GM12892 (cell line): ENCODE measurements around the gene HCK.

Experiments used
- DNase-seq: peaks from one replicate; pipeline ENCODE4 v3.0.0; 2011; ENCODE audit not compliant: insufficient read length
- FAIRE-seq: peaks from 2 replicates; lab custom pipeline; 2011; peaks lifted over from hg19 to GRCh38; lab: Jason Lieb, UNC
- POLR2A ChIP-seq: IDR thresholded peaks from 2 replicates; pipeline ENCODE4 v1.6.1; 2011; ENCODE audit warnings: low read depth, low read length, control low read depth
- POLR2AphosphoS5 ChIP-seq: IDR thresholded peaks from 2 replicates; pipeline ENCODE4 v1.6.1; 2011; ENCODE audit warnings: low read depth, low read length, control low read depth
- TAF1 ChIP-seq: IDR thresholded peaks from 2 replicates; pipeline ENCODE4 v1.6.1; 2011; ENCODE audit warnings: low read depth, mild to moderate bottlenecking, control low read depth, low read length, borderline replicate concordance

The HCK gene

DNA sequence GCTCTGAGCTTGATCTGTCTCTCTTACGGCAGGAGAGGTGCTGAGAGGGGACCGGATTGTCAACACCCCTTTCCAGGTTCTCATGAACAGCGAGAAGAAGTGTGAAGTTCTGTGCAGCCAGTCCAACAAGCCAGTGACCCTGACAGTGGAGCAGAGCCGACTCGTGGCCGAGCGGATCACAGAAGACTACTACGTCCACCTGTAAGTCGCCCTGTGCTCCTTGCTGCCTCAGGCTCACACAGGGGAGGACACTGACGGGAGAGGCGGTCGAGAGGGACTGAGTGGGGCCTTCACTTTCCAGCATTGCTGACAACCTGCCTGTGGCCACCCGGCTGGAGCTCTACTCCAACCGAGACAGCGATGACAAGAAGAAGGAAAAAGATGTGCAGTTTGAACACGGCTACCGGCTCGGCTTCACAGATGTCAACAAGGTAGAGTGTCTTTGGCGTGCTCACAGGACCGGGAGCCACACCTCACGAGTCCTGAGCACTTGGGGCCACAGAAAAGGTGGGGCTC, 89.5 kb downstream of the HCK start:
- no peak for DNase-seq
- no peak for TF ChIP-seq POLR2A
- FAIRE-seq: no peak

DNA sequence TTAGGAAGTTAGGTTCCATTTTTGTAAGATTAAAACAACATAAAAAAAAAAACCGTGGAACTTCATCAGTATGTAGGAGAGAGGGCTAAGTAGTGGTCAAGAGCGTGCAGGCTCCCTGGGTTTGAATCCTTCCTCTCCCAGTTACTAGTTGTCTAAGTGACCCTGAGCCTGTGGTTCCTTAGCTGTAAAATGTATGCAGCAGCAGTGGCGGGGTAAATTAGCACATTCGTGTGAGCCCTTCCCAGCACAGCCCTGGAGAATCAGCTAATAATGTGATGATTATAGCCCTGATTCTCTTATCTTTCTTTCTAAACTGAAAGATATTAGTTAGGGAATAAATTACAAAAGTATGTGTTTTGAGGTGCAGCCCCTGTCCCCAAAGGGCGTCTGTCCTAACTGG, 90.0 kb downstream of the HCK start:
- DNase-seq (no peak), FAIRE-seq (no peak)
- no peak for TF ChIP-seq POLR2A
- no peak for TF ChIP-seq POLR2AphosphoS5
- no peak for TF ChIP-seq TAF1

DNA sequence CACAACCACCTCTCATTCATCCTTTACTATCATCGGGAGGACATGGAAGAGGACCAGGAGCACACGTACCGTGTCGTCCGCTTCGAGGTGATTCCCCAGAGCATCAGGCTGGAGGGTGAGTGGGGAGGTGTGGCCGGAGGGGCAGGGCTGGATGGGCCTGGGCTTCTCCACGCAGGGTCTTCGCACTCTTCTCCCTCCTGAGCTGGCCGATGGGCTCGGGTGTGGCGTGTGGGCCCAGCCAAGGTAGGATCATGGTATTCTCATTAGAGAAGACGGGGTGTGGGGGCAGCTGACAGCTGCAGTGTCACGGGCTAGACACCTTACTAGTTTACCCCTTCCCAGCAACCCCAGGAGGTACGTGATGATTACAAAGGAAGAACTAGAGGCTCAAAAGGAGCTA, 90.9 kb downstream of the HCK start:
- FAIRE-seq: no peak
- TF ChIP-seq POLR2AphosphoS5: no peak
- no peak for TF ChIP-seq POLR2A
- no peak for TF ChIP-seq TAF1
- no peak for DNase-seq

DNA sequence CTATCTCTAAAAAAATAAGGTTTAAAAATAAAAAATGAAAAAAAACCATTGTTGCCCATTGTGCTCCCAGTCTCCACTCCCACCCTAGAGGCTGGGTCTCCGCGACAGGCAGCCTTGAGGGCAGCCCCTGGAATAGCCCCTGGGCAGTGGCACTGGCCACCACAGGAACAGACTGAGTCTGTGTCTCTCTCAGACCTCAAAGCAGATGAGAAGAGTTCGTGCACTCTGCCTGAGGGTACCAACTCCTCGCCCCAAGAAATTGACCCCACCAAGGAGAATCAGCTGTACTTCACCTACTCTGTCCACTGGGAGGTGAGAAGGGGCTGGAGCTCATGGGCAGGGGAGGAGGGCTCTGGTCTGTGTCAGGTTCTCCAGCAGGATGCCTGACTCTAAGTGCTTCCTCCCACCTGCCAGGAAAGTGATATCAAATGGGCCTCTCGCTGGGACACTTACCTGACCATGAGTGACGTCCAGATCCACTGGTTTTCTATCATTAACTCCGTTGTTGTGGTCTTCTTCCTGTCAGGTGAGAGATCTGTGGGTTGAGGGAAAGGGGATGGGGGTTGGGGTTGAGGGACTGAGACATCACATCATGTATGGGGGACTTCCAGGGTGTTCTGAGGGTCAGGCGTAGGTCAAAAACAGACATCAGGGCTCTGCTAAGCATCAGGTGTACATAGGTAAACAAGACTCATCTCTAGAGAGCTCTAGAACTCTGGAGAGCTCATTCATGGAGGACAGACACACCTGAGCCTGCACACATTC, 93.0 kb downstream of the HCK start:
- no peak for FAIRE-seq

DNA sequence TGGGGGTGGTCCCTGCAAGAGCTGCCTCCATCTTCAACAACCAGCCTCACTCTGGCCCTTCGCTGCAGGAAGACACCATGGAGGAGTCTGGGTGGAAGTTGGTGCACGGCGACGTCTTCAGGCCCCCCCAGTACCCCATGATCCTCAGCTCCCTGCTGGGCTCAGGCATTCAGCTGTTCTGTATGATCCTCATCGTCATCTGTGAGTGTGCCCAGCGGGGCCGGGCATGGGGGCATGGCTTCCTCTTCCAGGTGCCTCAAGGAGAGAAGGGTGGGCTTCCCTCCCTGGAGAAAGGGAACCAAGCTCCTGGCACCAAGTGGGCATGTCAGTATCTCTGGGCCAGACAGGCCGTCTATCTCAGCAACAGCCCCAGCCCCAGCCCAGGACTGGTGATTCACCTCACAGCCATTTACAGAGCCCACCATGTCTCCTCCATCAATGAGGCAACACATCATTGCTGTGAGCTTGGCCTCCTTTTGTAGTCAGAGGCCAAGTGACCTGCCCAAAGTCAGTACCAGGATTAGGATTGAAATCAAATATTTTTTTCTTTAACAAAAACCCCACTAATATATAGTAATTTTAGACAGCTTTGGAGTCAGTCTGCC, 97.6 kb downstream of the HCK start:
- DNase-seq (no peak), FAIRE-seq (no peak)
- TF ChIP-seq TAF1 (no peak), POLR2AphosphoS5 (no peak), POLR2A (no peak)

More for the DNA sequence above, 93.0 kb downstream of the HCK start:
- TF ChIP-seq TAF1 (no peak), POLR2AphosphoS5 (no peak), POLR2A (no peak)
- no peak for DNase-seq

DNA sequence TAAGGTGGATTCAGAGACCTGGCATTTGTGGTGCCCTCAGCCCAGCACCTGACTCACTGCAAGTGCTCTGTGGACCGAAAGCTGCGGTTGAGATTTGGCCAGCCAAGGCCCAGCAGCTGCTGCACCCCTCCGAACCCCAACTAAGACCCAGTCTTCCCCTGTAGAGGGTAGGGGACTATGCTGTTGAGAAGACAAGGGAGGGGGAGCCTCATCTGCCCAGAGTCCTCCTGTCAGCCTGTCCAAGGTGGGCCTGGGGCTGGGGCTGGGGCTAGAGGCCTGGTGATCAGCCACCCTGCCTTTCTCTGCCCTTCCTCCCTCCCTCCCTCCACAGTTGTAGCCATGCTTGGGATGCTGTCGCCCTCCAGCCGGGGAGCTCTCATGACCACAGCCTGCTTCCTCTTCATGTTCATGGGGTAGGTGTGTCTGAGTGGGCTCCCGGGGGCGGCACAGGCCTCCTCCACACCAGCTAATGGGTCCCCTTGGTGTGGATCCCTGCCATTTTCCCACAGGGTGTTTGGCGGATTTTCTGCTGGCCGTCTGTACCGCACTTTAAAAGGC, 98.3 kb downstream of the HCK start:
- DNase-seq (no peak), FAIRE-seq (no peak)
- TF ChIP-seq POLR2AphosphoS5 (no peak), POLR2A (no peak), TAF1 (no peak)
